ENCODE measurements around the gene MGAT5.

MGAT5 gene

DNA sequence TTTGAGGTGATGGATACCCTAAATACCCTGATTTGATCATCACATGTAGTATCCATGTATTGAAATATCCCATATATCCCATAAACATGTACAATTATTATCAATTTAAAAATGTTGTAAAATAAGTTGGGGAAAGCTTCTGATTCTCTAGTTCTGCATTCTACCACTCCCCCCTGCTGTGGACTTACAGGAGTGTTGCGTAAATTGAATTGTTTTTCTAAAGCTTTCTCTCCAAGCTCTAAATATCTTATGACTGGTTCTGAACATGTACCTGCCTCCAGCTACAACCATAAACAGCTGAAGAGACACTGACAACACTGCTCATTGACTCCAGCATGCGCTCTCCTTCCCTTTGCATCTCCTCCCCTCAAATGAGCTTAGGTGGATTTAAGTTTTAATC, 145.2 kb downstream of the MGAT5 start:
- no peak for DNase-seq (ENCODE audit: low spot score)

DNA sequence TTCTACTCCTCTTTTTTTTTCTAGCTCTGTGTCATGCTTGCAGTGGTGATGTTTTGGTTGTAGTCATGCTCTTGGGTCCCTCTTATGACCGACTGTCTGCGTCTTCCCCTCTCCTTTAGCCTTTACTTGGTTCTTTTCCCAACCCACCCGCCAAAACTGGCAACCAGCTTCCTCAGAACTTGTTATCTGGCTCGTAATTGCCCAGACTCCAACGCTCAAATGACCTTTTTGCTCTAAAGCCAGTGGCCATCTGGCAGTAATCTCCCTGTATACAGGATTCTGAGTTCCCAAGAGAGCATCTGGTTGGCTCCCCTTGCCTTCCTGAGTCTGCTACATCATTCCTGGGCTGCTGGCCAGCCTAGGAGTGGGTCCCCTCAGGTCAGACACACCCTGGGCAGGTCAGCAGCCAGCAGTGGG, 147.2 kb downstream of the MGAT5 start:
- no peak for DNase-seq (ENCODE audit: low spot score)

DNA sequence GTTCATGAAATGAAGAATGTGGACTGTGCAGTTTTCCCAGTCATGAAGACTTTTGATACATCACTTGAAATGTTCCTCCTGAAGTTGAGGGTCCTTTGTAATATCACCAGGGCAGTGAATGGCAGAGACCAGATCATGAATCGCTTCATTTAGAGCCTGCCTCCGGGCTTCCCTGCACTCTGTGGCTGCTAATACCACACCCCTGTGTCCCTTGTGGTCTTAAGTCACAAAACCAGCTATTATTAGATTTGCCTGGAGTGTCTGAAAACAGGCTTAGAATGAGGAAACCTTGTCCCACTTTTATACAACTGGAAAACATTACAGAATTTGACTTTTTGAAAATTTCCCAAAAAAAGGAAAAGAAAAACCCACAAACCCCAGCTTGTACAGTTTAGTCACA, 147.9 kb downstream of the MGAT5 start:
- DNase-seq (ENCODE audit: low spot score) = no peak

- DNase-seq (ENCODE audit: low spot score) = no peak
Measured at GRCh38 chr2:134402410-134402809, 148.5 kb downstream of the MGAT5 start.

GRCh38 chr2:134405611-134406081, 151.8 kb downstream of the MGAT5 start:
- DNase-seq (ENCODE audit: low spot score) = no peak

DNA sequence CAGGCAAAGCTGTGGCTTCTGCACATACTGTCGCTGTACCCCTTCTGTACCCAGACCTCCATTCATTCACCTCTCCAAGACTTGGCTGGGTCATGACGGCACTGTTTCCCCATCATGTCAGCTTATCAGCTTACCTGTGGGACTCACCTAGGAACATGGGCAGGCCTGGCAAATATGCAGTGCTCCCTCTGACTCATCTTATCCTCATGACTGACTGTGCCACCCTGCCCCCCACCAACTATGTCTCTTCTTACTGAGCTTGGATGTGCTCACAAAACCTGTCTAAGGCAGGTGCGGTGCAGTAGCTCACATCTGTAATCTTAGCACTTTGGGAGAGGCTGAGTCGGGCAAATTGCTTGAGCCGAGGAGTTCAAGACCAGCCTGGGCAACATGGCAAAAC, 152.4 kb downstream of the MGAT5 start:
- no peak for DNase-seq (ENCODE audit: low spot score)

DNA sequence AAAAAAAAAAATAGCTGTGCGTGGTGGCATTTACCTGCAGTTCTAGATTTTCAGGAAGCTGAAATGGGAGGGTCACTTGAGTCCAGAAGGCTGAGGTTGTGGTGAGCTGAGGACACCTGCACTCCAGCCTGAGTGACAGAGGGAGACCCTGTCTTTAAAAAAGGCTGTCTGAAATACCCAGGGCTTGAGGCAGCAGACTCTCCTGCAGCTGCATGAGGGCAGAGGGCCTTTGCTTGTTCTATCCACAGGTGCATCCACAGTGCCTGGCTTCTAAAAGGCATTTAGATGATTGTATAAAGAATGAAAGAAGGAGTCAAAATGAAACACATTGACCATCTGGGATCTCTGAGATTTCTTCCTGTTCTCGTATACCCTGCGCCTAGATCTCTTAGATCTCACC, 152.9 kb downstream of the MGAT5 start:
- DNase-seq (ENCODE audit: low spot score) = no peak

DNA sequence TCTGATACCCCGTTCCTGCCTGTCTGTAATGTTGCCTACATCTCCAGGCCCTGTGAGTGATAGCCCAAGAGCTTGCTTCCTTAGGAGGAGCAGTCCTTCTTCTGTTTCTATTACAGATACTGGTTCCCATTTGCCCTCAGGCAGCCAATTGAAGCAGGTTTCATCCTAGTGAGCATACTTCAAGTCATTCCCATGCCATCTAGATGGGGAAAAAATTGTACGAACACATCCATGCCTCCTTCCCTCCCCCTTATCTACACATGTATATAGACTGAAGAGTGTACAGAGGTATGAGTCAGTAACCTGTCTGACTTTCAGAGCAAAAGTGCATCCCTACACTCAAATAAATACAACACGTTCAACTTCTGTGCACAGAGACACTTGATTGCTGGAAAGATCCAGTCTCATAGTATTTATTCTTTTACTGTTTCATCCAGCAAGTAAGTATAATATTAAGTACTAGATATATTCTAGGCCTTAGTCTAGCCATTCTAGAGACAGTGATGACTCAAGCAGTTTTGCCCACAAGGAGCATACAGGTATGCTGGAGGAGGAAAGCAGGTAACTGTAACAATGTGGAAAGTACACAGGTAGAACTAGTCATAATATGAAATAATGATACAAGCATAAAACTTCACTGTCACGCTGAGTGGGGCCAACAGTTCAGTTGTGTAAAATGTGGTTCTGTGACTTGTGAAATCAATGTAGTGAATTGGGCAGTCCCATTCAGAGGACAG, 153.4 kb downstream of the MGAT5 start:
- no peak for DNase-seq (ENCODE audit: low spot score)

DNA sequence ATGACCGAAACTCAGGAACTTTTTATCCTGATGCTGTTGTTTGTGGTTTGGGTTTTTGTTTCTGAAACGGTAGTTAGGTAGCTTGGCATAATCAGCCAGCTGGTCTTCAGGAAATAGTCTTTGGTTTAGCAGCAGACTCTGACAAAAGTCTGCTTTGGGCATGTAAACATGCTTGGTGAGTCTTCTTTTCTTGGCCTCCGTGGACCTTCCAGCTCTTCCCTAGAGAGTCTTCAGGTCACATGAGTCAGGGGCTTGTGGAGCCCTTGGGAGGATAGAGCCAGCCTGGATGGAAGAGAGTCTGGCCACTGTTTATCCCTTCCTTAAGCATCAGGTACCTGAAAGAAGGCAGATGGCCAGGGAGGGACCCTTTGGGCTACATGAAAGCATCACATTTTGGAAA, 154.5 kb downstream of the MGAT5 start:
- DNase-seq (ENCODE audit: low spot score) = no peak

- no peak for DNase-seq (ENCODE audit: low spot score)
Measured at GRCh38 chr2:134408791-134409190, 154.9 kb downstream of the MGAT5 start.

DNA sequence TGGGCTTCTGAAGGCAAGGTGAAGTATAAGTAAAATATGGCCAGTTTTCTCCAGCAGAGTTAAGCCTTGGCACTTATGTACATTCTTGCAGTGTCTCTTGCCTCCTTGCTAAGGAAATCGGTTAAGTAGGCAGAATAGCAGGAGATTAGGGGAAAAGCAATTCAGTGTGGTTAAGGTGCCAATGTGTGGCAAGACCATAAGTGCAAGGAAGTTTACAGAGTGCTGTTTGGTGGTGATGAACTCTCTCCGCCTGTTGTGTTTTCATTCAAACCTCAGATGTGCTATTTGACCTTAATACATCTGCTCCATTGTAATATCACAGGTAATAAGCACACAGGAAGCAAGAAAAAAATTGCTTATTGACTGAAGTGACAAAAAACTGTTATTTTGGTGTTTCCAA, 156.1 kb downstream of the MGAT5 start:
- DNase-seq (ENCODE audit: low spot score) = no peak

DNA sequence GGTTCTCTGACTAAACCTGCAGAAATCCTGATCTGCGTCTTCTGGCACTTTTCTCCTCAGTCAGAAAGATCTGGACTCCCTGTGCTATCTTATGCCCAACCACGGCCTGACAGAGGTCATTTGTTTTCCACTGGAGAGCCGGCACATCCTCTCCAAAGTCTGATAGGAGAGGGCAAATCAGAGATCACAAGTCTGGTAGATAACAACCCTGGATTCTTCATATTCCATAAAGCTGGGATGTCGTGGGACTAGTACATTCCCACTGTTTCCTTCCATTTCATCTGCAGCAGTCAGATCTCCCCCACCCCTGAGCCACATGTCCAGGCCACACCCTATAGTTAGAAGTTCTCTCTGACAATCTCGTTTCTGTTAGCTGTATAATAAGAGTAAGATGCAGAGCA, 157.0 kb downstream of the MGAT5 start:
- DNase-seq (ENCODE audit: low spot score) = no peak

- no peak for DNase-seq (ENCODE audit: low spot score)
Measured at GRCh38 chr2:134411279-134411827, 157.5 kb downstream of the MGAT5 start.

DNA sequence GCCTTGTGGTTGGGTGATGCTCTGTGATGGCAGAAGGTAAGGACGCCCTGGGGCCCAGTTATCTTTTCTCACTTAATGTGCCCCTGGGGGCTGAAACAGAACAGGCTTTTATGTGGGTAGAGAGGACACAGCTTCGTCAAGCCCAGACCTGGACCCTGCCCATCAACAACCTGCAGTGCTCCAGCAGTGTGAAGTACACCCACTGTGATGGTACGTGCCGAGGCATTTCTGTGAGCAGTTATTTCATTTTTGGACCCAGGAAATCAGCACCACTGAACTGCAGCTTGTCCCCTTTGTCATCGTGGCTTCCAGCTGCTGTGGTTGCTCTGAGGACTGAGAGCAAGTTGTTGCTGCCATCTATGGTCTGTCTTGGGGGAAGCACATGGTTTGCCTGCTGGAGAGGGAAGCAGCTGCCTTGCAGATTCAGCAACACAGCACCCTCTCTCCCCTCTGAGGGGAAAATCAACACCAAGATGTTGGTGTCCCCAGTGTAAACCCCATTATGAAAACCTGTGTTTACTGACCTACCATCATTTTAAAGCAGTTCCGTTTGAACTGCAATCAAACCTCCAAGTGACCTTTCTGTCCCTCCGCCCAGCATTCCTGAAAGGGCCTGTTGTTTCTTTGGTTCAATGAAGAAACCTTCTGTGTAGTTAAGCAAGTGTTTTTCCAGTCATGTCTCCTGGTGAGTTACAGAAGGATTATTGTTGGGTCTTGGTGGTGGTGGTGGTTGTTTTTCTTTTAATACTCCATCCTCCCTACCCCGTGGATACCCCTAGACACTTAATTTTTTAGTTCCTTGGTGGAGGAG, 158.2 kb downstream of the MGAT5 start:
- peak; percentile 72 for DNase-seq (ENCODE audit: low spot score)

DNA sequence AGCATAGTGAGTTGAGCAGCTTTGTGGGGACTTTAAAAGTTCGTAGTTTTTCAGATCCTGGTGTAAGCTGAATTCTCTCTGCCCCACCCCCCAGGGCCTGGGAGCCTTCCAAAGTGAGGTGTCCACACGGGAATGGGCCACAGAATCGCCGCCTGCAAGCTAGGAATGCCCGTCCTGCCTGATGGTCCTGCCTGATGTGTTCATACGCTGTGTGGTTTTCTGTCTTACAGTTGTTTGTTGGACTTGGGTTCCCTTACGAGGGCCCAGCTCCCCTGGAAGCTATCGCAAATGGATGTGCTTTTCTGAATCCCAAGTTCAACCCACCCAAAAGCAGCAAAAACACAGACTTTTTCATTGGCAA, 158.7 kb downstream of the MGAT5 start:
- no peak for DNase-seq (ENCODE audit: low spot score)

GRCh38 chr2:134413430-134413829, 159.6 kb downstream of the MGAT5 start:
- DNase-seq (ENCODE audit: low spot score) = no peak

- DNase-seq (ENCODE audit: low spot score) = no peak
Measured at GRCh38 chr2:134413912-134414311, 160.0 kb downstream of the MGAT5 start.

DNA sequence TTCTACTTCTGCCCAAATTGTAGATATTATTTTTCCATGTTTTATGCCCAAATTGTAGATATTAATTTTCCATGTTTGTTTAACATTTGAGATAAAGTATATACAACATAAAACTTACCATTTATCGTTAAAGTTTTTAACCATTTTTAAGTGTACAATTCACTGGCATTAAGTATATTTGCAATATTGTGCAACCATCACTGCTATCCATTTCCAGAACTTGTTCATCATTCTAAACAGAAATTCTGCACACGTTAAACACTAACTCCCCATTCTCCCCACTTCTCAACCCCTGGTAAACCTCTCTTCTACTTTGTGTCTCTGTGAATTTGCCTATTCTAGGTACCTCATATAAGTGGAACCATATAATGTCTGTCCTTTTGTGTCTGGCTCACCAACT, 162.1 kb downstream of the MGAT5 start:
- no peak for DNase-seq (ENCODE audit: low spot score)

DNA sequence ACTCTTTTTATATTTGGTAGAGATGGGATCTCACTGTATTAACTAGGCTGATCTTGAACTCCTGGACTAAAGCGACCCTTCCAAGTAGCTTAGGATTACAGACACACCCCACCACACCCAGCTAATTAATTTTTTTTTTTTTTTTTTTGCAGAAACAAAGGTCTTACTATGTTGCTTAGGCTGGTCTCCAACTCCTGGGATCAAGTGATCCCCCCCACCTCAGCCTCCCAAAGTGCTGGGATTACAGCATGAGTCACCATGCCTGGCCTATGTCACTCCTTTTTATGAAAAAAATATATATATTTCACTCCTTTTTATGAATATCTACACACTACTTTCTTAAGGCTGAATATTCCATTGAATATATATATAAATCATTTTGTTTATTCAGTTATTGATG, 162.8 kb downstream of the MGAT5 start:
- DNase-seq (ENCODE audit: low spot score) = no peak

DNA sequence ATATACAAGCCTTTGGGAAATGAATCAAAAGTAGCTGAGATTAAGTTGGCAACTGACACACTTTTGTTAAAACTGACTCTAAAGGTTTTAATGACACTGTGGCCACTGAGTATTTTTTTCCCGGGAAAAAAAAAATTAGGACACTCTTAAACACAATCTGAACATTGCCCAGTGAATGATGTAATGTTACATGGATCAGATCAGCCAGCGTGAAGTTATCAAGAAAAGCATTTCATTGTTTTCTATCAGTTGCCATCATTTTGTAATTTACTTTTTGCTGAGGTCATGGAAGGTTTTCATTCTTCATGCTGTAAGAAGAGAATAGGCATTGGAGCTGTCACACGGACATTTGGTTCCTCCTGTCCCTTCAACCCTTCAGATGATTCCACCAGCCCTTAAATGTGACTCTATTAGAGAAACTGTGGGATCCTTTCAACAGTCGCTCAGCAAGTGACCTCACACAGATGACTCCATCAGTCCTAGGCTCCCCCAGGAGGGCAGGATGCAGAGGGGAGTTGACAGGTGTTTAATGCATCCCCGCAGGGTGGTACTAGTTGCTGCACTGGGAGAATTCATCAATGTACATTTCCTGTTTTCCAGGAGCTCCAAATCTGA, 164.2 kb downstream of the MGAT5 start:
- DNase-seq (ENCODE audit: low spot score) = no peak

DNA sequence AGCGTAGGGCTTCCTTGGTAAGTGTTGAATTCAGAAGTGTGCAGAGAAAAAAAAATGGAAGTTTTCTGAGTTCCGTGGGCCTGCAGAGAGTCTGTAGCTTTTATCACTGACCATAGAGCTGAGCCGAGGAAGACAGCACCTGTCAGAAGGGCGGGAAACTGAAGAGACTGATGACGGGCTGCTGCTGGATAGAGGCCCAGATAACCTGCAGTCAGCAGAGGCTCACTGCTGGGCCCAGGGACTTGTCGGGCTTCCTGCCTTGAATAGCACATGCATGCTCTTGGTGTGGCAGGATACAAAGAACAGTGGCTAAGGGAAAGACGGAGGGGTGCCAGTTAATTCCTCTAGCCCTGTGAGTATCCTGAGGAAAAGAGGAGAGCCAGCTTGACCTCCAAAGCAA, 166.4 kb downstream of the MGAT5 start:
- DNase-seq (ENCODE audit: low spot score) = no peak

DNA sequence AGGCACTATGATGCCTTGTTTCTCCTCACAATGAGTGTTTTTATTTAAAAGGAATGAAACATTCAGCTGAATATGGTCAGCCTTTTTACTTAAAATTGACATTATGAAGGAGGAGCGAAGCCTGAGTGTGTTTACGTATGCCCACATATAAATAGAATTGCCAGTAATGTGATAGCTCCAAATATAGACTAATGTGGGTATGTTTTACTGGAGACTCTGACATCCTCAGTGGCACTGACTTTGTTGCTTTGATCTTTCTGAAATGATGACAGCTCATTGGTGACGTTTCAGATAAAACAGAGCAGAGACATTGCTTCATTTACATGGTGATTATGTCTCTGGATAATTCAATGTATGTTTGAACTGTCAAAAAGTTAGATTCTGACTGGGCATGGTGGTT, 167.0 kb downstream of the MGAT5 start:
- no peak for DNase-seq (ENCODE audit: low spot score)
